ENCODE measurements around the gene RTKN2. TPM values are rescaled to one million over a fixed set of nuclear protein-coding genes. Genes with fewer than 3 reads are reported as not detected.

The RTKN2 gene
- total and polyA plus RNA-seq, 2 of the 4 experiments (the other 2 are of a cell fraction), result 0.75 to 0.90 TPM

DNA sequence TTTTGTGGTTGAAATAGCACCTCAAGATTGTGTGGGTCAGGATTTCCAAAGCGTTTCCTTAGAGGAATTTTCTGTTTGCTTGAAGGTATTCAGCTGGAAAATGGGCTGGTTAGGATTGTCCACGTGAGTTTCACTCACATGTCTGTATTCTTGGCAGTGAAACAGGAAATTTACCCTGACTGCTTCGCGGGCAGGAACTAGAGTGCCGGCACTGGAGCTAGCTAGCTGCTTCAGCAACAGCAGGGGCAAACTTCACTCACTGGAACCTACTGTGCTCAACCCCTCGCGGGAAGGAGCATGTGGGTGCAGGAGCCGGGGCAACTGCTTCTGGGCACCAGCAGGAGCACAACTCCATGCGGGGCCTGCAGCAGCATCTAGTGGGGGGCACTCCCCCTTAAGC is 38.0 kb upstream of the RTKN2 start:
- CTCF ChIA-PET, result no interaction called here
- dilution Hi-C loops (cut with HindIII; ENCODE audit: low sequenced_read_pairs, unreplicated experiment), result no loop called here
- no peak overlapping the region for H2BK15ac ChIP-seq (ENCODE audit: low read depth, low read length)
- no peak overlapping the region for H3K4me3 ChIP-seq (ENCODE audit: insufficient read depth, low read depth, low read length)
- H3K23ac ChIP-seq (ENCODE audit: low read depth, low read length), result no peak overlapping the region
- no peak overlapping the region for H2BK5ac ChIP-seq (ENCODE audit: low read depth, low read length, poor library complexity, severe bottlenecking)
- in situ Hi-C loops (cut with MboI; ENCODE audit: low sequenced_read_pairs), result no loop called here
- no peak for DNase-seq
- no peaks in the 10 kb centered on the region for H4K20me1 ChIP-seq (ENCODE audit: insufficient read depth, low read length)
- H3K4me1 ChIP-seq (ENCODE audit: control insufficient read depth, insufficient read depth, low read length), result no peaks in the 10 kb centered on the region
- H4K91ac ChIP-seq (ENCODE audit: insufficient read depth, low read depth, low read length), result no peak overlapping the region
- H3K56ac ChIP-seq (ENCODE audit: extremely low read depth, insufficient read depth, low read length), result no peak overlapping the region
- no peaks in the 10 kb centered on the region for H3K9me3 ChIP-seq (ENCODE audit: control insufficient read depth, insufficient read depth, low read length)
- POLR2A ChIA-PET (ENCODE audit: unreplicated experiment), result no interaction called here
- no peak overlapping the region for H2AK9ac ChIP-seq (replicated peaks; ENCODE audit: low read depth, low read length, poor library complexity)
- no peak overlapping the region for H3K4me2 ChIP-seq (ENCODE audit: low read depth, low read length)
- H3K9me1 ChIP-seq (ENCODE audit: insufficient read depth, low read length), result no peaks in the 10 kb centered on the region
- H2AFZ ChIP-seq (replicated peaks; ENCODE audit: low read length, poor library complexity), result no peak overlapping the region
- WGBS, 2 experiments (ENCODE audit: extremely low coverage in 2 of 2, insufficient read length in 1 of 2), result 80% methylated on average over 1 of the region's 9 CpGs; no CpG with 5 or more reads in 1 of the 2 experiments
- intact Hi-C loops (cut with micrococcal nuclease), result no loop called here
- H3K14ac ChIP-seq (replicated peaks; ENCODE audit: low read depth, low read length), result no peak overlapping the region
- H3K27ac ChIP-seq (ENCODE audit: insufficient read depth, low read length), result no peak overlapping the region
- H2AK5ac ChIP-seq (ENCODE audit: low read depth, low read length), result no peak overlapping the region
- no peak overlapping the region for H2BK120ac ChIP-seq (ENCODE audit: low read depth, low read length)
- no peak for TF ChIP-seq BHLHE40 (IDR thresholded peaks at IDR 0.05; ENCODE audit: low read depth, low read length)
- TF ChIP-seq NFE2L2 (IDR thresholded peaks at IDR 0.05; ENCODE audit: low read depth, low read length), result no peak
- no peak for TF ChIP-seq RCOR1 (IDR thresholded peaks at IDR 0.05; ENCODE audit: insufficient replicate concordance, low read length)
- no peak for TF ChIP-seq POLR2A (IDR thresholded peaks at IDR 0.05; ENCODE audit: low read depth, low read length)
- TF ChIP-seq SMC3 (IDR thresholded peaks at IDR 0.05; ENCODE audit: low read depth, low read length), result no peak
- no peak for TF ChIP-seq MXI1 (IDR thresholded peaks at IDR 0.05; ENCODE audit: borderline replicate concordance, low read depth, low read length)
- TF ChIP-seq, protein P1, sequence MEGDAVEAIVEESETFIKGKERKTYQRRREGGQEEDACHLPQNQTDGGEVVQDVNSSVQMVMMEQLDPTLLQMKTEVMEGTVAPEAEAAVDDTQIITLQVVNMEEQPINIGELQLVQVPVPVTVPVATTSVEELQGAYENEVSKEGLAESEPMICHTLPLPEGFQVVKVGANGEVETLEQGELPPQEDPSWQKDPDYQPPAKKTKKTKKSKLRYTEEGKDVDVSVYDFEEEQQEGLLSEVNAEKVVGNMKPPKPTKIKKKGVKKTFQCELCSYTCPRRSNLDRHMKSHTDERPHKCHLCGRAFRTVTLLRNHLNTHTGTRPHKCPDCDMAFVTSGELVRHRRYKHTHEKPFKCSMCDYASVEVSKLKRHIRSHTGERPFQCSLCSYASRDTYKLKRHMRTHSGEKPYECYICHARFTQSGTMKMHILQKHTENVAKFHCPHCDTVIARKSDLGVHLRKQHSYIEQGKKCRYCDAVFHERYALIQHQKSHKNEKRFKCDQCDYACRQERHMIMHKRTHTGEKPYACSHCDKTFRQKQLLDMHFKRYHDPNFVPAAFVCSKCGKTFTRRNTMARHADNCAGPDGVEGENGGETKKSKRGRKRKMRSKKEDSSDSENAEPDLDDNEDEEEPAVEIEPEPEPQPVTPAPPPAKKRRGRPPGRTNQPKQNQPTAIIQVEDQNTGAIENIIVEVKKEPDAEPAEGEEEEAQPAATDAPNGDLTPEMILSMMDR (conservative IDR thresholded peaks at IDR 0.05; ENCODE audit: low read depth, low read length), result no peak
- TF ChIP-seq, protein P2, sequence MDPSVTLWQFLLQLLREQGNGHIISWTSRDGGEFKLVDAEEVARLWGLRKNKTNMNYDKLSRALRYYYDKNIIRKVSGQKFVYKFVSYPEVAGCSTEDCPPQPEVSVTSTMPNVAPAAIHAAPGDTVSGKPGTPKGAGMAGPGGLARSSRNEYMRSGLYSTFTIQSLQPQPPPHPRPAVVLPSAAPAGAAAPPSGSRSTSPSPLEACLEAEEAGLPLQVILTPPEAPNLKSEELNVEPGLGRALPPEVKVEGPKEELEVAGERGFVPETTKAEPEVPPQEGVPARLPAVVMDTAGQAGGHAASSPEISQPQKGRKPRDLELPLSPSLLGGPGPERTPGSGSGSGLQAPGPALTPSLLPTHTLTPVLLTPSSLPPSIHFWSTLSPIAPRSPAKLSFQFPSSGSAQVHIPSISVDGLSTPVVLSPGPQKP (IDR thresholded peaks at IDR 0.05; ENCODE audit: borderline replicate concordance, low read depth, low read length), result no peak
- TF ChIP-seq RAD21 (IDR thresholded peaks at IDR 0.05; ENCODE audit: low read length), result no peak
- TF ChIP-seq MAFK (IDR thresholded peaks at IDR 0.05; ENCODE audit: low read depth, low read length), result no peak
- H4K5ac ChIP-seq (ENCODE audit: low read depth, low read length), result no peak overlapping the region
- no peaks in the 10 kb centered on the region for H3K79me1 ChIP-seq (ENCODE audit: low read depth in 1 of 2, low read length in 2 of 2)
- no peak overlapping the region for H3K9ac ChIP-seq (ENCODE audit: low read depth, low read length)
- no peak overlapping the region for H3K18ac ChIP-seq (ENCODE audit: low read depth, low read length)
- no peak overlapping the region for H4K8ac ChIP-seq (ENCODE audit: low read depth in 2 of 2, low read length in 2 of 2)
- no peak overlapping the region for H2BK20ac ChIP-seq (ENCODE audit: low read depth, low read length)
- no peaks in the 10 kb centered on the region for H3K36me3 ChIP-seq (ENCODE audit: control insufficient read depth, insufficient read depth, low read length)
- BruUV-seq (replicated peaks), result no TSS peak
- ATAC-seq (ENCODE audit: low read depth), result no peak
- H3K27me3 ChIP-seq (ENCODE audit: control insufficient read depth, insufficient read depth, low read length), result peaks cover 11% of the 10 kb centered on the region
- H3K4ac ChIP-seq (ENCODE audit: low read depth, low read length), result no peak overlapping the region

All from IMR-90 (cell line).